Measurements from ENCODE around the gene NRIP2. TPM values are rescaled to one million over a fixed set of nuclear protein-coding genes. Genes with fewer than 3 reads are reported as not detected.

Gene NRIP2
- total RNA-seq, 1 donor from 2014 or later = not detected

GRCh38 chr12:2796187-2796666 lies 38.6 kb downstream of the NRIP2 start:
- Mint-ChIP-seq H3K27ac (peak overlapping the region; percentile 91), H3K9me3 (no peaks in the 10 kb centered on the region), H3K4me1 (peaks cover 23% of the 10 kb centered on the region), H3K4me3 (peak overlapping the region; percentile 88), H3K36me3 (peaks cover 23% of the 10 kb centered on the region), H3K27me3 (ENCODE audit: low read depth) (no peaks in the 10 kb centered on the region)
- no peak for DNase-seq (ENCODE audit: low spot score in 2 of 2, unreplicated experiment in 2 of 2)
- no peak for TF ChIP-seq CTCF (IDR thresholded peaks at IDR 0.05; ENCODE audit: unreplicated experiment)

GRCh38 chr12:2795291-2796186 lies 39.3 kb downstream of the NRIP2 start:
- Mint-ChIP-seq H3K27me3 (ENCODE audit: low read depth) (no peaks in the 10 kb centered on the region), H3K9me3 (no peaks in the 10 kb centered on the region), H3K4me3 (peak overlapping the region; percentile 88), H3K36me3 (peaks cover 19% of the 10 kb centered on the region), H3K27ac (peak overlapping the region; percentile 91), H3K4me1 (peaks cover 23% of the 10 kb centered on the region)
- TF ChIP-seq CTCF (IDR thresholded peaks at IDR 0.05; ENCODE audit: unreplicated experiment) = no peak
- peak; percentile 57 to 73 for DNase-seq (ENCODE audit: low spot score in 2 of 2, unreplicated experiment in 2 of 2)

GRCh38 chr12:2794736-2795289 lies 40.0 kb downstream of the NRIP2 start, which contains the start of gene FKBP4:
TSS of gene FKBP4 (plus strand) at chr12:2794970. CDS start at chr12:2795140, 170 bp downstream.
- Mint-ChIP-seq H3K27ac (peak within 1 kb of the TSS; percentile 67), H3K36me3 (peaks cover 16% of the 10 kb centered on the region), H3K27me3 (ENCODE audit: low read depth) (no peaks in the 10 kb centered on the region), H3K9me3 (no peaks in the 10 kb centered on the region), H3K4me1 (peaks cover 23% of the 10 kb centered on the region), H3K4me3 (peak within 1 kb of the TSS; percentile 88)
- TF ChIP-seq CTCF (IDR thresholded peaks at IDR 0.05; ENCODE audit: unreplicated experiment) = no peak
- peak; percentile 75 to 81 for DNase-seq (ENCODE audit: low spot score in 2 of 2, unreplicated experiment in 2 of 2)

GRCh38 chr12:2794191-2794735 lies 40.6 kb downstream of the NRIP2 start:
- Mint-ChIP-seq H3K36me3 (peaks cover 13% of the 10 kb centered on the region), H3K27ac (peak overlapping the region; percentile 43), H3K4me3 (peak overlapping the region; percentile 69), H3K27me3 (ENCODE audit: low read depth) (no peaks in the 10 kb centered on the region), H3K9me3 (no peaks in the 10 kb centered on the region), H3K4me1 (peaks cover 23% of the 10 kb centered on the region)
- no peak for TF ChIP-seq CTCF (IDR thresholded peaks at IDR 0.05; ENCODE audit: unreplicated experiment)
- DNase-seq (ENCODE audit: low spot score in 2 of 2, unreplicated experiment in 2 of 2) = peak in 1 of 2 experiments; percentile 44

- peaks cover 3% of the 10 kb centered on the region for H3K27me3 Mint-ChIP-seq (ENCODE audit: low read depth)
- no peak overlapping the region for H3K27ac Mint-ChIP-seq
- peaks cover 6% of the 10 kb centered on the region for H3K36me3 Mint-ChIP-seq
- H3K9me3 Mint-ChIP-seq = no peaks in the 10 kb centered on the region
- H3K4me3 Mint-ChIP-seq = peak overlapping the region; percentile 69
- TF ChIP-seq CTCF (IDR thresholded peaks at IDR 0.05; ENCODE audit: unreplicated experiment) = no peak
- peaks cover 23% of the 10 kb centered on the region for H3K4me1 Mint-ChIP-seq
- DNase-seq (ENCODE audit: low spot score in 2 of 2, unreplicated experiment in 2 of 2) = no peak
Measured at GRCh38 chr12:2793561-2793960, 41.3 kb downstream of the NRIP2 start.

Measured in mesothelial cell of epicardium (in vitro differentiated cells).